GM18499 (cell line): ENCODE results near the gene GLYATL1.
"Not testable (repeated sequence)": the region's sequence is repeated elsewhere in the genome, so short reads cannot be mapped to it uniquely, and the experiment has no call there.

ENCODE experiments used
- ATAC-seq: cut with Tn5 transposase; IDR thresholded peaks from one replicate; pipeline ENCODE4 v1.9.1; 2021; ENCODE audit warnings: moderate number of reproducible peaks; ENCODE audit not compliant: insufficient read depth, unreplicated experiment

GLYATL1 gene

GRCh38 chr11:58980159-58980843 is 41.0 kb downstream of the GLYATL1 start:
- no peak for ATAC-seq

DNA sequence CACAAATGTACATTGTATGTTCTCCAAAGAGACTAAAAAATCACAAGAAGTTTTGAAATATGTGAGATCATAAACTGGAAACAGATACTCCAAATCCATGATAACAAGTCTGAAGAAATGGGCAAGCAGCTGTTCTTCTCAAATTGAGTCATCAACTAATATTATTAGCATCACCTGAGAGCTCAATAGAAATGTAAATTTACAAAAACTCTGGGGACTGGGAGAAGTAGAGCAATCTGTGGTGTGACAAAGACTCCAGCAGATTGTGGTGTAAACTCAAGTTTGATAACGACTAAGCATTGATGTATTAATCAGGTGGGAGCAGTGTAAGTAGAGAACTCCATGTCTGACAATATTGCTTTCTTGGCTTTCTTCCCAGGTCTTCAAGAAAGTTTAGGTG is 53.2 kb downstream of the GLYATL1 start:
- no peak for ATAC-seq

- ATAC-seq: no peak
Measured at GRCh38 chr11:58994171-58994570, 54.9 kb downstream of the GLYATL1 start.

DNA sequence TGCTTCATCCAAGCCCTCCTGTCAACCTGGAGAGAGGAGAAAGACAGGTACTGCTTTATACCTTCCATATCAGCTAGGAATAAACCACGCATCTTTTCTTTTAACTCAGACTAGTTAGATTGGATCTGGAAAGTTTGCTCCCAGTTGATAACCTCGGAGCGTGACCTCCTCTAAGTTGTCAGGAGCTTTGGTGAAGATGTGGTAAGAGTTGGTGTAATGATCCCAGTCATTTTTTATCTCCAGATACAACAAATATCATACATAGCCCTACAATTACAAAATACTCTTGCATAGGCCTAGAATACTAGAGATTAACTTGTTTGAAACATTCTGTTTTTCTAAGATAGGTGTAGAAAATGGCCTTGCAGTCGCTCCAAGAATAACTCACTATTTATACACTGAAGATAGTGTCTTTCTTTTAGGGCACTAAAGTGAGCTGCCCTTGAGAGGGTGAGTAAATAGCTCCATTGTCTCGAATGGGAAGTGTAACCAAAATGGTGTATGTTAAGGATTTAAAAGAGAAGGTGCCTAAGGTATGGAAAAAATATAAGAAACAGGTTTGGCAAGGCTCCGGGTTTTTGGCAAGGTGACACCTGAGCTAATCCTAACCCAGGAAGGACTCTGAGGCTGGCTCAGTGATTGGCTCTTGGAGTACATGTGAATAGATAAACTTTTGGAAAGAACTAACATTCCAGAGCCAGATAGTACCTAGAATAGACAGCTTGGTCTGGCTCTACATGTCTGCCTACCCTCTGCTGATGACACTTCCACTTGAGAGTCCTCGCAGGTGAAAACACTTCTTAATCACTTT is 59.4 kb downstream of the GLYATL1 start:
- no peak for ATAC-seq

DNA sequence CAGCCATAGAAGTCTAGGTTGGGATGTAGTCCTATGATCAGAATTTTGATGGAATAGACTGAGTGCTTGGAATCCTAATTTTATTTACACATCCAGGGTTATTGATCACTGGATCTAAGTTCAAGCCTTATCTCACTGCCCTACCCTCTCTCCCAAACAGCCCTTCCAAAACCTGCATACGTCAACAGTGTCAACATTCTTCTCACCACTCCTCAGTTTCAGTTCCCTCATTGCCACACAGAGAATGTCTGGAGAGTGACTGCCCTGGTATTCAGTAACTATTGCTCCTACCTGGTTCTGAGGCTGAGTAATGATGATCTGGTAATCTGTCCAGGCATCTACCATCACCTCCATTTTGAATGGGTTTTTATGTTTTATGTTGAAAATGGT is 60.0 kb downstream of the GLYATL1 start:
- no peak for ATAC-seq

GRCh38 chr11:59000003-59000402 is 60.7 kb downstream of the GLYATL1 start:
- ATAC-seq: no peak

GRCh38 chr11:59002006-59002405 is 62.7 kb downstream of the GLYATL1 start:
- ATAC-seq: not testable (repeated sequence)
